GM21786 (cell line): ENCODE results near the gene SH3BP5L.

ENCODE experiments used
- ATAC-seq: cut with Tn5 transposase; IDR thresholded peaks from one replicate; pipeline ENCODE4 v1.9.1; 2021; ENCODE audit not compliant: unreplicated experiment

SH3BP5L gene

DNA sequence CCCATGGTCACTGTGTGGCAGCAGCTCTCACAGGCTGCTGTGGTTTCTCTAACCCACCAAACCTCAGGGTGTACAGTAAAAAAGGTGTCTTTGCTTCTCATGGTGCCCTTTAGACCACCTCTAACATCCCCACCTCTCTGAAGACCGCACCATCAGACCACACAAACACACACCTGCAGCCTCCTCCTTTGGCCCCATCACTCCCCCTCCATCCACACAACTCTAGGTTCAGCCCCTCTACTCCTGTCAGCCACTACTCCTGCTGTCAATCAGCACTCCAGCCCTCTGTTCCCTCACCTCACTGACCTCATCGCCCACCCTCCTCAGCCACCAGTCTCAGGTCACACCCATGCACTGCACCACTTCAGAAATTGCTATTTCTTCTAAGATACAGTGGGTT lies 25.7 kb upstream of the SH3BP5L start:
- ATAC-seq = no peak

DNA sequence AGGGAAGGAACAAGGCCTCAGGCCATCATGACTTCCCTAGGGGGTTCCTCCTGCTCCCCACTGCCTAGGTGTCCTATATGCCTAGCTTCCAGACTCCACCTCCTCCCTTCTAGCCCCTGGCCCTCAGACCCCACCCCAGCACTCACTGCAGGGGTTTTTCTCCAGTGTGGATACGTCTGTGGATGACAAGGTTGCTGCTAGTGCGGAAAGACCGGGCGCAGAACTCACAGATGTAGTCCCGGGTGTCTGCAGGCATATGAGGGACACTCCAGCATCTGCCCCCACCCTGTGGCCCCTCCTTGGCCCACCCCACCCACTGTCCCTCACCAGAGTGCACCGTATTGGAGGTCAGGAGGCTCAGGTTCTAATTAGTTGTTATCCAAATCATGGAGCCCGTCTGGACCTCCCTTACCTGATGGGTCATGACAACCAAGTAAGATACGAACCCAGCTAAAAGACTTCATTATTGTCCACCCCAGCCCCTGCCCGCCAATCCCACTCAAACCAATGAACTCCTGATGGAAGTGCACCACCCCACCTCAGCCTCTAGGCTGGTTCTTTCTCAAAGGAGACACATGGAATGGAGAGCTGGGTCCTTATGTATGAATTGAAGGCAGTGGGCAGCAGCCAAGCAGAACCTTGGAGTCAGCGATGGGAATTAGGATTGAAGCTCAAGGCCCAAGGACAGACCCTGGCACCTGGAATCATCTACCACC lies 25.0 kb upstream of the SH3BP5L start:
- ATAC-seq = no peak

DNA sequence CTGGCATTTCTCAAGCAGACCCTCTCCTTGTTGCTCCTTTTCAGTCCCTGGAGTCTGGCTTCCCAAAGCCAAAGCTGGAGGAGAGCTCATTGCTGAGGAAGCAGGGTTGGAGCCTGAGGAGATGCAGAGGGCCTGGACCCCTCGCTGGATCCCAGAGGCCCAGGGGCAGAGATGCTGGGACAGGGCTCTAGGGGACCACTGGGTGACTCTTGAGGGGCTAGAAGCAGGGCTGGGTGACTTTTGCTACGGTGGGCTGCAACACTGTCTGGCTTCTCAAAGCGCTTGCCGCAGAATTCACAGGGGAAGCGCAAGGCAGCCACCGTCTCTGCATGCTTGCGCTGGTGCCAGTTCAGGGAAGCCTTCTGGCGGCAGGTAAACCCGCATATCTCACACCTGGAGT lies 24.4 kb upstream of the SH3BP5L start:
- ATAC-seq = no peak

DNA sequence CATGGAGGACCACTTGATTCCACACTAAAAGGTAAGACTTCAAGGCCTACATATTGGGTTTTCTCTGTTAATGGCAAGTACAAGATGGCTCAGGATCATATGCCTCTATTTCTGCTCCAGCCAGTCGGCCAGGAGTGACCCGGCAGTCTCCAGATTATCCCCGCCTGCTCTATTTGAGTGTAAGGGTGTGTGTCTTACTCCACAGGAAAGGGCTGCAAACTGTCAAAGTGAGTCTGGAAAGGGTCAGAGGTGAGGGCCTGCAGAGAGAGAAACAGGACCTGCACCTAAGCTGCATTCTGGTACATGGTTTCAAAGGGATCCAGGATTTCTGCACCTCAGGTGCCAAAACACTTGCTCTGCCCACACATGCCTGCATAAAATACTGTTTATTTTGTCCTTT lies 23.9 kb upstream of the SH3BP5L start:
- no peak for ATAC-seq

DNA sequence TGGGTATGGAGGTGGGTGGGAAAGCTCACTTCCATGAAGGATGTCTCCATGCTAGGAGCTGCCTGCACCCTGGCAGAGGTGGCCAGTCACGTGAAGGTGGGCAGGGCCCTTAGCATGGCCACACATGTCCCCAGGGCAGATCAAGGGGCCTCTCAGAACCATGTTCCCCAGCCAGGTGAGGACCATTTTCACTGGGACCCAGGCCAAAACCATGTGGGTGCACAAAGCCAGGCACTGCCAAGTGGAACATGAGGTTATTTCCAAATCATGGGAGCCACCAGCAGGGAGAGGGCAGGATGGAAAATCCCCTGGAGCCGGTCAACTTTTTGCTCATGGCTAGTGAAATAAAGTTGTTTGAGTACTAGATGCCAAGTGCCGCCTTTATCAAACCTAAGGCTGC lies 23.4 kb upstream of the SH3BP5L start:
- ATAC-seq = no peak

GRCh38 chr1:248848602-248849001 lies 22.9 kb upstream of the SH3BP5L start:
- no peak for ATAC-seq

- no peak for ATAC-seq
Measured at GRCh38 chr1:248847956-248848561, 22.3 kb upstream of the SH3BP5L start.

DNA sequence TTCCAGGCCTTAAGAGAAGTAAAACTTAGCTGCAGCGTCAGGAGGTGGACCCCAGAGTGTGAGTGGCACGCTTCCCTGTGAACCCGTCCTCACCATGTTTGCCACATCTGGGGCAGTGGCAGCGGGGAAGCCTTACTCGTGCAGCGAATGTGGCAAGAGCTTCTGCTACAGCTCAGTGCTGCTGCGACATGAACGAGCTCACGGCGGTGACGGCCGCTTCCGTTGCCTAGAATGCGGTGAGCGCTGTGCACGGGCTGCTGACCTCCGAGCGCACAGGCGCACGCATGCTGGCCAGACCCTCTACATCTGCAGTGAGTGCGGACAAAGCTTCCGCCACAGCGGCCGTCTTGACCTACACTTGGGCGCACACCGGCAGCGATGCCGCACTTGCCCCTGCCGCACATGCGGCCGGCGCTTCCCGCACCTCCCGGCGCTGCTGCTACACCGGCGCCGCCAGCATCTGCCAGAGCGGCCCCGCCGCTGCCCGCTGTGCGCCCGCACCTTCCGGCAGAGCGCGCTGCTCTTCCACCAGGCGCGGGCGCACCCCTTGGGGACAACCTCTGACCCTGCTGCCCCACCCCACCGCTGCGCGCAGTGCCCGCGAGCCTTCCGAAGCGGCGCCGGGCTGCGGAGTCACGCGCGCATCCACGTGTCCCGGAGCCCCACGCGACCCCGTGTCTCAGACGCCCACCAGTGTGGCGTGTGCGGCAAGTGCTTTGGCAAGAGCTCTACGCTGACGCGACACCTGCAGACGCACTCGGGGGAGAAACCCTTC lies 21.7 kb upstream of the SH3BP5L start:
- ATAC-seq = no peak

GRCh38 chr1:248844526-248844925 lies 18.8 kb upstream of the SH3BP5L start:
- ATAC-seq = no peak

DNA sequence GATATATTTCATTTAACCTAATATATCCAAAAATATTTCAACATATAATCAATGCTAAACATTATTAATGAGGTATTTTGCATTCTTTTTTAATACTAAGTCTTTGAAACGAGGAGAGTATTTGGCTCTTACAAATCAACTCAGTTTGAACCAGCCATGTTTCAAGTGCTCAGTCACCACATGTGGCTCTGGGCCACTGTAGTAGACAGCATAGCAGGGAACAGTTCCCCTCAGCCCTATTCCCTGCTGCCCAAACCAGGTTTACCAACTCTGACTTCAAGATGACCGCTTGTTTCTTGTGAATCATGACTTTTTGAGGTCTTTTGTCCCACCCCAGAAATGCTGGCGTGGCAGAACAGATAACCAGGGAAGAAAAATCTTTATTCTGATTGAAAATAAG lies 18.0 kb upstream of the SH3BP5L start:
- no peak for ATAC-seq

GRCh38 chr1:248842781-248843331 lies 17.1 kb upstream of the SH3BP5L start:
- peak; percentile 36 for ATAC-seq

GRCh38 chr1:248841702-248842395 lies 16.1 kb upstream of the SH3BP5L start:
- ATAC-seq = no peak

GRCh38 chr1:248840946-248841345 lies 15.2 kb upstream of the SH3BP5L start:
- no peak for ATAC-seq

DNA sequence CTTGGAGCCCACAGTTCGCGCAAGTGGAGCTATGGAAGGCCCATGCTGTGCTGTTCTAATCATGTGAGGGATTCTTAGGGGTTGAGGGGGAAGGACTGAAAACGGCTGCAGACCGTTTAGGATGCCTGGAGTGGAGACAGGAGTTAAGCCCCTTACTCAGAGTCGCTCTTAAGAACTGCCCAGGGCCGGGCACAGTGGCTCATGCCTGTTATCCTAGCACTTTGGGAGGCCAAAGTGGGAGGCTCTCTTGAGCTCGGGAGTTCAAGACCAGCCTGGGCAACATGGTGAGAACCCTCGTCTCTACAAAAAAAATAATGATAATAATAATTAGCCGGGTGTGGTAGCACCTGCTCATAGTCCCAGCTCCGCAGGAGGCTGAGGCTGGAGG lies 13.4 kb upstream of the SH3BP5L start:
- no peak for ATAC-seq

GRCh38 chr1:248838357-248839167 lies 12.8 kb upstream of the SH3BP5L start:
- ATAC-seq = peak; percentile 52

DNA sequence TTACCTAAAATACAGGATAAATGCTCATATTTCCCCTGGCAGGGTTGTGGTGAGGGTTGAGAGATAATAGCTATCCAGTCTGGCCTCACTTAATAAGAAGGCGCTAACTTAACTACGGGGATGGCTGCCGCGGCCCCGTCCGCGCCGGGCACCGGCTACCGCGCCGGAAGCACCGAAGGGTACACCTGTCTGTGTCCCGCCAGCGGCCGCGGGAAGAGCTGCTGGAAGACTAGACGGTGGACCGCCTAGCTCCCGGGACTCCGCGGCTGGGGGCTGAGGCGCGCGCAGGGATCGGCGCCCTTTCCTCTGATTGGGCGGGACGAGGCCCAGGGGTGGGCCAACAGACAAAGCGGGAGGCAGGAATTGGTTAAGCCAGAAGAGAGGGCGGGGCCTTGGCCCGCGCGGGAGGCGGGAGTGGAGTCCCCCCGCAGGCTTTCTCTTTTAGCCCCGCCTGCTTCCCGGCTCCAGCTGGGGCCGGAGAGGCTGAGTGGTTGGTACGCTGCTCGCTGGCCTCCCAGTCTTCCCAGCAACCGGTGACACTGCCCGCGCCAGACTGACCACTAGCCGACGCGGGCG lies 12.2 kb upstream of the SH3BP5L start, which contains the start of gene ZNF672:
Gene ZNF672 (plus strand): TSS at position 444 of the 576 bp plus-strand sequence. CDS start 9,051 bp downstream, outside the sequence.
- peak; percentile 75 for ATAC-seq

DNA sequence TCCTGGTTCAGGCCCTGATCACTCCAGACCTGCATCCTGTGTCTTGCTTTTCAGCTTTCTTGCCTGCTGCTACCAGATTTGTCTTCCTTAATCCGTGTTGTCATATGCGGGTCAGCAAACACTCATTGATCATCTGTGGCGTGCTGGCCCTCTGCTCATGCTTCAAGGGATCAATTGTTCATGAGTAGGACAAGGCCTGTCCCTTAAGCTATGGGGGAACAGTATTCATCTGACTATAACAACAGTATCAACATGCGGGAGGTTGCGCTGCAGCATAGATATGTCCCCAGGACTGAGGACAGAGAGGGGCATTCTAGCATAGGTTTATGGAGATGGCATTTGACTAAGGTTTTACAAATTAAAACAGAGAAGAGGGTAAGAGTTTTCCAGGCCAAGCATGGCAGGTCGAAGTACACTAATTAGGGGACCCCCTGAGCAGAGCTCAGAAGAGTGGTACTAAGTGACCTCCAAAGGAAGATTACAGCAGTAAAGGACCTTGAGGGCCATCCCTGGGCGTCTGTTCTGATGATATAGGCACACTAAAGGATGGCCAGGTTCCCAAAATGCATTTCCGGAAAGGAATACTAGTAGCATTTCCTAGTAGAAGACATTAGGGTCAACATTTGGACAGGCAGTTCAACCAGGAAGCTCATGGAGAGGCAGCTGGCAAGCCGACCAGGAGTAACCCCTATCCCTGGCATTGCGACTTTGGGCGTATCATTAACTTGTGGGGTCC lies 11.5 kb upstream of the SH3BP5L start:
- ATAC-seq = no peak

GRCh38 chr1:248834343-248834940 lies 8.7 kb upstream of the SH3BP5L start:
- ATAC-seq = no peak

- ATAC-seq = no peak
Measured at GRCh38 chr1:248831842-248832241, 6.1 kb upstream of the SH3BP5L start.
